Fibroblast of pulmonary artery (primary cell): Measurements from ENCODE around the gene SLC6A19.

Experiments used
- DNase-seq: peaks from one replicate; pipeline ENCODE4 v3.0.0-alpha.2; 2010; ENCODE audit warnings: low read depth
- H3K4me3 ChIP-seq: replicated peaks from 2 replicates; pipeline ENCODE4 v1.5.1; 2011; ENCODE audit warnings: low read depth, mild to moderate bottlenecking, control low read depth, low read length, moderate library complexity
- CTCF ChIP-seq: IDR thresholded peaks from 2 replicates; pipeline ENCODE4 v1.5.1; 2011; ENCODE audit warnings: mild to moderate bottlenecking, control low read depth, low read length, inconsistent platforms; ENCODE audit errors: missing control alignments

Gene SLC6A19

GRCh38 chr5:1167361-1167727, 34.1 kb upstream of the SLC6A19 start:
- H3K4me3 ChIP-seq, result no peak overlapping the region
- DNase-seq, result no peak
- TF ChIP-seq CTCF, result no peak

DNA sequence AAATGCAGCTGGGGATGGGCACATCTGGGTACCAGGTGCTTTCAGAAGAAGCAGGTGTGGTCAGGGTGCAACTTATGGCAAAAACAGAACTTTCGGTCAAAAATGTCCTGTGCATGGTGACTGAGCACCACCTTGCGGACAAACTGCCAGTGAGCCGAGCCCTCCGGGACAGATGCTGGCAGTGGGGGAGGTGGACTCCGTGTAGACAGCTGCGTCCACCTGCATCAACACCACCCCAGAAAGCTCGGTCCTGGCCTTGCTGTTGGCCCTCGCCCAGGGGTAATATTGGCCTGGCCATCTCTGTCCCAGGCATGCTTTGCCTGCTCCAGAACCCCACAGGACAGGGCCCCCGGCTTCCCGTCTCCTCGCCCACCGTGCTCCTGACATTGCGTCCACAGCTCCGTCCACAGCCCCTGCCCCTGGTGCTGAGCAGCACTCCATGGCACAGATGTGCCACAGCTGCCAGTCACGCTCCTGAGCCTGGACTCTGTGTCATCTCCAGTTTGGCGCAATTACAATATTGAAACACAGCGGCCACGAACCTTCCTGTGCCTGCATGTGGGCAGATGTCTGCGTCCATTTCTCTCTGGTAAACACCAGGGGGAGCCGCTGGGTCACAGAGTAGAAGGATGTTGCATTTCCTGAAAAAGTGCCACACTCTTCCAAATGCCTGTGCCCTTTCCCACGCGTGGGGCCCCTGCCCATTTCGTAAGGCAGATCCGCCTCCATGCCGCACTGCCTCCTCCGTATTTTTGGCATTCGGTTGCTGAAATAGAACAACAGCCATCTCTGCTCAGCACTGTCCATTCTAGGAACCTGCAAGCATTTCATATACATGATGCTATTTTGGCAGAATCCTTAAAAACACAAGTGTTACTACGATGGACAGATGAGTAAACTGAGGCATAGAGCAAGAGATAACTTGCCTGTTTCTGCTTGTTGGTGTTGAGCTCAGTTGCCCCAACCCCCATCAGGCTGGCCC, 33.4 kb upstream of the SLC6A19 start:
- peak overlapping the region; percentile 10 for H3K4me3 ChIP-seq
- peak; percentile 77 for TF ChIP-seq CTCF
- peak; percentile 82 for DNase-seq

DNA sequence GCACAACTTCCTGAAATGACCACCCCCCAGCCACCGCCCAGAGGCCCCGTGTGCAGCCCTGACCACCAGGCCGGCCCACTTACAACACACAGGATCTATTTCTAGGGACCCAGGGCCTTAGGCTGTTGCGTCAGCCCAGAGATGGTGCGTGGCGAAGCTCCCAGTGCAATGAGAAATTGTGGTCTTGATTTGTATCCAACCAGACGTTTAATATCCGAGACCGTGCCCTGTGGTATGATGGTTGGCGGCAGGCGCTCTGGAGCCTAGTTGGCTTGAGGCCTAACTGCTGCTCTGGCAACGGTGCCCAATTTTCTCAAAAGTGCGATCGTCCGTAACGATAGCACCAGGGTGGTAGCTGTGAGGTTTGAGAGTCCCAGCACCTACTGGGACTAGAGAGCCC, 32.6 kb upstream of the SLC6A19 start:
- no peak for TF ChIP-seq CTCF
- H3K4me3 ChIP-seq, result no peak overlapping the region
- no peak for DNase-seq

GRCh38 chr5:1169211-1170115, 31.9 kb upstream of the SLC6A19 start:
- DNase-seq, result no peak

DNA sequence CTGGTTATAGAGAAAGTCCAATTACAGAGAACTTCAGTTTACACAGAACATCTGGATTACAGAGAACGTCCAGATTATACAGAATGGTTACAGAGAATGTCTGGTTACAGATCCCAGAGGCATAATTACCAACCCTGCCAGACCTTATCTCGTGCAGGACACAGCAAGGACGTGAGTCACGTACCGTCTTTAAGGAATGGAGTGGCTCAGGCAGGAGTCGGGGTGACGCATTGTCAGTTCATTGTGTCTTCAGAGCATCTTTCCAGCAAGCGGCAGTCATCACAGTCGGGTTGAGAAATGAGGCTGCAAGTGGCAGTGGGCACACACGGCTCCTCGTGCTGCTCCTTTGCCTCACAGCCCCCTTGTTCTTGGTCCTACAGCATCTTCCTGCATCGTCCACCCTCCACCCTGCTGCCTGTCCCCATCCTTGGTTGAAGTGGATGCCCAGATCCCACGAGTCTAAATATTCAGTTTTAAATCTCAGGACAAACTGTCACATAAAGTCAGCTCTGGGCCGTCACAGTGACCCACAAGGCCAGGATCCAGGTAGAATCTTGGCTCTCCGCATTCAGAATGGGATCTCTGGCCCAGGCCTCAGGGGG, 30.0 kb upstream of the SLC6A19 start:
- peak; percentile 68 for DNase-seq
- H3K4me3 ChIP-seq, result no peak overlapping the region
- TF ChIP-seq CTCF, result no peak

More at GRCh38 chr5:1169211-1170115, 31.9 kb upstream of the SLC6A19 start:
- no peak for TF ChIP-seq CTCF
- H3K4me3 ChIP-seq, result no peak overlapping the region

DNA sequence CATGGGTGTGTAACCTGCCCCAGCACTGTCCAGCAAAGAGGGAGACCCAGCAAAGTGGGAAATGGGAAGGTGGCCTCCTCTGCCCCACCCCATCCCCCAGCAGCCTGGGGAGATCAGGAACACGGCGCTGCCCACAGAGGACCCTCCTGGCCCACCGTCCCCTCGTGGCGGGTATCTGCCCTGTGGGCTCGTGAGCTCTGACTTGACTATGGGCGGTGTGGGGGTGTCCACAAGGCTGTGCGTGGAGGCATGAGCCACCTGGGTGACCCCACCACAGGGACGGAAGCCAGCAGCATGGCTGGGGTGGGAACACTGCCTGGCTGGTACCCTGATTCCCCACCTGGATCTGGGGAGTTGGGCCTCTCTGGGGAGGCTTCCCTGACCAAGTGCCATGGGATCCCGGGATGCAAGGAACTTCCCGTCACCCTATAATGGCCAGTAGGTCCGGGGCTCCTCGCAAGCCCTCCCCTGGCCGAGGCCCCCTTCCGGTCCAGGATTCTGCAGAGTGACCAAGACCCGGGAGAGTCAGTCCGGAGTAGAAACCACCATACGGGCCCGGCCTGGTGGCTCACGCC, 29.3 kb upstream of the SLC6A19 start:
- no peak for DNase-seq
- no peak for TF ChIP-seq CTCF
- H3K4me3 ChIP-seq, result no peak overlapping the region
